GM11168 (cell line): Measurements from ENCODE around the gene DGKB.
"Not testable (repeated sequence)": the region's sequence is repeated elsewhere in the genome, so short reads cannot be mapped to it uniquely, and the experiment has no call there.

Experiments used
- in situ Hi-C: fragments of 300-500 bp; cut with MboI; formaldehyde crosslinking; loops from one replicate; pipeline ENCODE4 v1.12.0; 2022; ENCODE audit warnings: low sequenced_read_pairs; ENCODE audit not compliant: unreplicated experiment

Gene DGKB

GRCh38 chr7:14351167-14351566 lies 551.4 kb downstream of the DGKB start:
- in situ Hi-C loops = no loop called here

- in situ Hi-C loops = no loop called here
These were observed 561.3 kb downstream of the DGKB start for GRCh38 chr7:14341200-14341775.

GRCh38 chr7:14340393-14341074 lies 562.0 kb downstream of the DGKB start:
- in situ Hi-C loops = no loop called here

GRCh38 chr7:14339861-14340260 lies 562.7 kb downstream of the DGKB start:
- in situ Hi-C loops = no loop called here

DNA sequence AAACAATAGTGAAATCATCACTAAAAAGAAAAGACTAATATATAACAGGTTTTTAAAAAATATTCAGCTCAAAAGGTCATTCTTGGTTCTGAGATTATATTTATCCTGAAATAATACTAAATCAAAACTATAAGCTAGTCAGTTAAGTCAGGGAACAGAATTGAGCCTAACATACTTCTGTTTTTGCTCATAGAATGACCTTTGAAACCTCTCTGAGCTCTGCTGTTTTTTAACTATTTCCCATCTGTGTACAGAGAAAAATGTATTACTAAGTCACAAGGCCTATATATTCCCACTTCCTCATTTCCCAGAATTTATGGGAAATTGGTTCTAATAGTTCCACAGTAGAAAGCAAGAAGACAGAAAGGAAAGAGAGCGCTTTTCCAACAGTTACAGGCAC lies 566.3 kb downstream of the DGKB start:
- in situ Hi-C loops = no loop called here

DNA sequence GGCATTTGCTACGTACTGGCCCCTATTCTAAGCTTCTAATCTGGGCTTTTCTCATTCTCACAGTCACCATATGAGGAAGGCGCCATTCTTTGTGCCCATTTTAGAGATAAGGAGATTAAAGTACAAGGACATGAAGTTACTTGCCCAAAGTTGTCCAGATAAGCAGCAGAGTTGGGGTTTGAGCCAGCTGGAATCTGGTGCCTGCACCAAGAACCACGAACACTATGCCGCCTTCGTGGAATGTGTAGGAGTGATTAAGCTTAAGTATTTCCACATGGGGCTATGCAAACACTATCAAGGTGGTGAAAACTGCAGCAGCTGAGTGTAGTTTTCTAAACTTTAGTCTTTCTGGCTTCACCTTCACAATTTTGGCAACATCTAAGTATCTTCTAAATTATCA lies 570.4 kb downstream of the DGKB start:
- in situ Hi-C loops = no loop called here

- in situ Hi-C loops = no loop called here
These were observed 577.8 kb downstream of the DGKB start for GRCh38 chr7:14324767-14325166.

- in situ Hi-C loops = no loop called here
These were observed 579.8 kb downstream of the DGKB start for GRCh38 chr7:14322724-14323123.

DNA sequence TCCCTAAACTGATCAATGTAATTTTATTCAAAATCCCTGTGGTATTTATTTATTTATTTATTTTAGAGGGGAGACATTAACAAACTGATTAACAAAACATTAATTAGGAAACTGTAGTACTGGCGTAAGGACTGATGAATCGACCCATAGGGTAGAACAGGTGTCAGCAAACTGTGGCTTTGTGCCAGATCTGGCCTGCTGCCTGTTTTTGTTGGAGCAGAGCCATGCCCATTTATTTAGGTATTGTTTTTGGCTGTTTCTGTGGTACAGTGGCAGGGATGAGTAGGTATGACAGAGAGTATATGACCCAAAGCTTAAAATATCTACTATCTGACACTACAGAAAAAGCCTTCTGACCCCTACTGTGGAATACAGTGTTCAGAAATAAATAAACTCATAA lies 580.6 kb downstream of the DGKB start:
- in situ Hi-C loops = no loop called here

- in situ Hi-C loops = no loop called here
These were observed 593.1 kb downstream of the DGKB start for GRCh38 chr7:14309432-14309831.

- in situ Hi-C loops = no loop called here
These were observed 597.2 kb downstream of the DGKB start for GRCh38 chr7:14305233-14305866.

DNA sequence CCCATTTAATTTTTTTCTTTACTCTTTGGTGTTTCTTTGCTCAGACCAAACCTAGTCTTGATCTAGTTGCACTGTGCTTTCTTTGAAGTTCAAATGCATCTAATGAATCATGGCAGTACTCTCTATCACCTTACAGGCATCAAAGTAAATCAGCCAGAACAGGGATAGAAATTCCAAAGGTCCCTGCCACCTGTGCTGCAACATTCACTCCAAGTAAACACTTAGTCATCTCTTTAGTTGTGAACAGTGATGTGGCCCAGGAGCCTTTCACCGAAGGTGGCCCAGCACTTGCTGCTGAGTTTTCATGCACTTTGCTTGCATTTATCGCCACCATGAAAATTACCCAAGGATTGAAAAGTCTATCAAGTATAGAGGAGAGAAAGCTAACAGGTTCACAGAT lies 599.0 kb downstream of the DGKB start:
- in situ Hi-C loops = no loop called here

GRCh38 chr7:14294637-14295036 lies 607.9 kb downstream of the DGKB start:
- in situ Hi-C loops = no loop called here

GRCh38 chr7:14293434-14293833 lies 609.1 kb downstream of the DGKB start:
- in situ Hi-C loops = no loop called here

- in situ Hi-C loops = no loop called here
These were observed 609.8 kb downstream of the DGKB start for GRCh38 chr7:14292737-14293136.

DNA sequence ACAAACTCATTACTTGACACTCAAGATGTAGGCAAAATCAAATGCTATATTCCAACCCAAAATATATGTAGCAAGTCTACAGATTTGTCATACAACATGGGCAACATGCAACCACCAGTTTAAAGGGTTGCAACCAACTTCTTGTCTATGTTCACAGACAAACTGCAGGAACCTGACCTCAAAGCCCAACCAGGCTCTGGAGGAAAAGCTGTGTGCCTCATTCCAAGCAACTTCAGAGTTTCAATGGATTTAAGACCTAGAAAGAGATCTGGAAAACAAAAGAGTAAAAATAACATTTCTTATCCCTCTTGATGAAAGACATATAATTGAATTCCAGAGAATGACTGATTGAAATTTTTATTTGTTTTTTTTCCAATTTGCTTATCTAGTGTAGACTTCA lies 612.6 kb downstream of the DGKB start:
- in situ Hi-C loops = no loop called here

DNA sequence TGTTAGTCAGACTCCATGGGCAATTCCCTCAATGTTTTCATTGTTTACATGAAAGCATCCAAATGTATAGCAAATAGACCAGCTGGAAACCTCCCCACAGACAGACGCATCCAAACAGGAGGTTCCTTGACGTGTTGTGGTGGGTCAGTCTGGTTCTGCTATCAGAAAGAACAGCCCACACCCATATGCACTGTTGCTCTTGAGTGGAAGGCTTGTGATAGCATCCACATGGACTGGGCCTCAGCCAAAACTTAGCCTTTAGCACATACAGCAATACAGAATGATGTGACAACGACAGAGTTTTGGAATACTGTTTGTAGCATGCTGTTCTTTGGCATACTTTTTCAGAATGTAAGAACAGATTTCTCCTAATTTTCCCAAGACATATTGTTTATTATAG lies 613.9 kb downstream of the DGKB start:
- in situ Hi-C loops = no loop called here

GRCh38 chr7:14287398-14287797 lies 615.2 kb downstream of the DGKB start:
- in situ Hi-C loops = no loop called here

- in situ Hi-C loops = no loop called here
These were observed 616.5 kb downstream of the DGKB start for GRCh38 chr7:14286036-14286435.

DNA sequence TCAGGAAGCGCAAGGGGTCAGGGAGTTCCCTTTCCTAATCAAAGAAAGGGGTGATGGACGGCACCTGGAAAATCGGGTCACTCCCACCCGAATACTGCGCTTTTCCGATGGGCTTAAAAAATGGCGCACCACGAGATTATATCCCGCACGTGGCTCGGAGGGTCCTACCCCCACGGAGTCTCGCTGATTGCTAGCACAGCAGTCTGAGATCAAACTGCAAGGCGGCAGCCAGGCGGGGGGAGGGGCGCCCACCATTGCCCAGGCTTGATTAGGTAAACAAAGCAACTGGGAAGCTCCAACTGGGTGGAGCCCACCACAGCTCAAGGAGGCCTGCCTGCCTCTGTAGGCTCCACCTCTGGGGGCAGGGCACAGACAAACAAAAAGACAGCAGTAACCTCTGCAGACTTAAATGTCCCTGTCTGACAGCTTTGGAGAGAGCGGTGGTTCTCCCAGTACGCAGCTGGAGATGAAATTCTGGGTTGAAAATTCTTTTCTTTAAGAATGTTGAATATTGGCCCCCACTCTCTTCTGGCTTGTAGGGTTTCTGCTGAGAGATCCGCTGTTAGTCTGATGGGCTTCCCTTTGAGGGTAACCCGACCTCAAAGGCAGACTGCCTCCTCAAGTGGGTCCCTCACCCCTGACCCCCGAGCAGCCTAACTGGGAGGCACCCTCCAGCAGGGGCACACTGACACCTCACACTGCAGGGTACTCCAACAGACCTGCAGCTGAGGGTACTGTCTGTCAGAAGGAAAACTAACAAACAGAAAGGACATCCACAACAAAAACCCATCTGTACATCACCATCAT lies 623.3 kb downstream of the DGKB start:
- in situ Hi-C loops = not testable (repeated sequence)

DNA sequence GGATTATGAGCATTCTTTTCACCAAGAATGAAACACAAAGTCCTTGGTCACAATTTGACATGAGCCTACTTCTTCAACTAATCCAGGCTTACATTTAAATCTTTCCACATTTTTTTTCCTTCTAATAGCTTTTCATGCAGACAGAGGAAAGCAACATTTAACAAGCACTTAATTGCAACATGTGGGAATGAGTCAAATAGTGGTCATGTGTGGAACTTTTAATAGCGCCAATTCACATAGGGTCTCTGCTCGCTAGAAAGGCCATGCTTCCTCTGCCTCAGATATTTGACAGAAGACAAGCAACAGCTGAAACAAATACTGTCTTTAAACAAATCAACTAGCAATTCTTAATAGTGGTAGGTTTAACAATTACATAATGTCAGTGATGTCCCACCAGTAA lies 627.2 kb downstream of the DGKB start:
- in situ Hi-C loops = no loop called here
